WTC11 (cell line): ENCODE measurements around the gene ATPAF2.
A peak's percentile ranks its signal among the peaks of the same experiment; 100 is the strongest.

Experiments
- CBFB ChIP-seq: sonication (generic); formaldehyde crosslinking; IDR thresholded peaks from 2 replicates; pipeline ENCODE4 v1.8.1; 2022; ENCODE audit warnings: mild to moderate bottlenecking, low read depth, missing genetic modification reagents
- ESRRA ChIP-seq: sonication (generic); formaldehyde crosslinking; IDR thresholded peaks from 2 replicates; pipeline ENCODE4 v1.8.1; 2022; ENCODE audit warnings: mild to moderate bottlenecking, missing genetic modification reagents, borderline replicate concordance
- NFYB ChIP-seq: sonication (generic); formaldehyde crosslinking; conservative IDR thresholded peaks from 2 replicates; pipeline ENCODE4 v1.8.0; 2022; ENCODE audit warnings: low read depth, missing genetic modification reagents
- NR1H2 ChIP-seq: sonication (generic); formaldehyde crosslinking; IDR thresholded peaks from 2 replicates; pipeline ENCODE4 v1.9.0; 2021; ENCODE audit warnings: mild to moderate bottlenecking, moderate library complexity, missing genetic modification reagents
- TF ChIP-seq, protein P1 (sequence below): sonication (generic); formaldehyde crosslinking; conservative IDR thresholded peaks from 2 replicates; pipeline ENCODE4 v1.8.1; 2022; ENCODE audit warnings: mild to moderate bottlenecking, missing genetic modification reagents
- TF ChIP-seq, protein P2 (sequence below): sonication (generic); formaldehyde crosslinking; IDR thresholded peaks from 2 replicates; pipeline ENCODE4 v1.8.1; 2022; ENCODE audit warnings: low read depth, missing genetic modification reagents, borderline replicate concordance
- TF ChIP-seq, protein P3 (sequence below): fragments of 200-600 bp; IDR thresholded peaks from 2 replicates; pipeline ENCODE4 v1.8.0; 2022; ENCODE audit warnings: antibody characterized with exemption
- TF ChIP-seq, protein P4 (sequence below): sonication (generic); formaldehyde crosslinking; IDR thresholded peaks from 2 replicates; pipeline ENCODE4 v1.8.0; 2023; ENCODE audit warnings: missing genetic modification reagents
- TF ChIP-seq, protein P5 (sequence below): sonication (generic); formaldehyde crosslinking; IDR thresholded peaks from 2 replicates; pipeline ENCODE4 v1.8.1; 2023; ENCODE audit warnings: mild to moderate bottlenecking, missing genetic modification reagents
- TF ChIP-seq, protein P6 (sequence below): sonication (generic); formaldehyde crosslinking; IDR thresholded peaks from 2 replicates; pipeline ENCODE4 v1.8.0; 2023; ENCODE audit warnings: missing genetic modification reagents, mild to moderate bottlenecking, borderline replicate concordance
- TF ChIP-seq, protein P7 (sequence below): sonication (generic); formaldehyde crosslinking; IDR thresholded peaks from 2 replicates; pipeline ENCODE4 v1.8.1; 2023; ENCODE audit warnings: mild to moderate bottlenecking, moderate library complexity, missing genetic modification reagents
- TF ChIP-seq, protein P8 (sequence below): sonication (generic); formaldehyde crosslinking; IDR thresholded peaks from 2 replicates; pipeline ENCODE4 v1.8.0; 2022; ENCODE audit warnings: mild to moderate bottlenecking, missing genetic modification reagents
- TF ChIP-seq, protein P9 (sequence below): sonication (generic); formaldehyde crosslinking; IDR thresholded peaks from 2 replicates; pipeline ENCODE4 v1.8.1; 2023; ENCODE audit warnings: mild to moderate bottlenecking, missing genetic modification reagents, moderate library complexity

DNA sequence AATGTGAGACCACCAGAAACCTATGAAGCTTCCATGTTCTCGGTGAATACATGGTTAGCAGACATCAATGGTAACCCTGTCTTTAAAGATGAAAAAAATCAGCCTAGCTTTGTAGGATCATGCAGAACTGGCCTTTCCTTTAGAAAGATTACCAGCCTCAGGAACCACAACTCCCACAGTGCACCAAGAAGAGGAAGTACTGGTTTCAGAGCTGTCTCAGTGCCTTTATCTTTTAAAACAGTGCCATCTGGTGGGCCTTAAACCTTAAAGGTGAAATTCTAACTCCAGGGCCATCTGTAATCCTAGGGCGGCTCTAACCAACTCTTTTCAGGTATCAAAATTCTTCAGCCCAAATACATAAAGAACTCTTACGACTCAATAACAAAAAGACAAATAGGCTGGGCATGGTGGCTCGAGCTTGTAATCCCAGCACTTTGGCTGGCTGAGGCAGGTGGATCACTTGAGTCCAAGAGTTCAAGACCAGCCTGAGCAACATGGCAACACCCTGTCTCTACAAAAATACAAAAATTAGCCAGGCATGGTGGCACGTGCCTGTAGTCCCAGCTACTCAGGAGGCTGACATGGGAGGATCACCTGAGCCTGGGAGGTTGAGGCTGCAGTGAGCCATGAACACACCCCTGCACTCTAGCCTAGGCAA is 5.4 kb downstream of the ATPAF2 start:
- TF ChIP-seq, protein P1, sequence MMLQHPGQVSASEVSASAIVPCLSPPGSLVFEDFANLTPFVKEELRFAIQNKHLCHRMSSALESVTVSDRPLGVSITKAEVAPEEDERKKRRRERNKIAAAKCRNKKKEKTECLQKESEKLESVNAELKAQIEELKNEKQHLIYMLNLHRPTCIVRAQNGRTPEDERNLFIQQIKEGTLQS = no peak
- TF ChIP-seq, protein P2, sequence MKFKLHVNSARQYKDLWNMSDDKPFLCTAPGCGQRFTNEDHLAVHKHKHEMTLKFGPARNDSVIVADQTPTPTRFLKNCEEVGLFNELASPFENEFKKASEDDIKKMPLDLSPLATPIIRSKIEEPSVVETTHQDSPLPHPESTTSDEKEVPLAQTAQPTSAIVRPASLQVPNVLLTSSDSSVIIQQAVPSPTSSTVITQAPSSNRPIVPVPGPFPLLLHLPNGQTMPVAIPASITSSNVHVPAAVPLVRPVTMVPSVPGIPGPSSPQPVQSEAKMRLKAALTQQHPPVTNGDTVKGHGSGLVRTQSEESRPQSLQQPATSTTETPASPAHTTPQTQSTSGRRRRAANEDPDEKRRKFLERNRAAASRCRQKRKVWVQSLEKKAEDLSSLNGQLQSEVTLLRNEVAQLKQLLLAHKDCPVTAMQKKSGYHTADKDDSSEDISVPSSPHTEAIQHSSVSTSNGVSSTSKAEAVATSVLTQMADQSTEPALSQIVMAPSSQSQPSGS = no peak
- TF ChIP-seq NFYB (CRISPR knock-in tag) = no peak
- TF ChIP-seq, protein P3, sequence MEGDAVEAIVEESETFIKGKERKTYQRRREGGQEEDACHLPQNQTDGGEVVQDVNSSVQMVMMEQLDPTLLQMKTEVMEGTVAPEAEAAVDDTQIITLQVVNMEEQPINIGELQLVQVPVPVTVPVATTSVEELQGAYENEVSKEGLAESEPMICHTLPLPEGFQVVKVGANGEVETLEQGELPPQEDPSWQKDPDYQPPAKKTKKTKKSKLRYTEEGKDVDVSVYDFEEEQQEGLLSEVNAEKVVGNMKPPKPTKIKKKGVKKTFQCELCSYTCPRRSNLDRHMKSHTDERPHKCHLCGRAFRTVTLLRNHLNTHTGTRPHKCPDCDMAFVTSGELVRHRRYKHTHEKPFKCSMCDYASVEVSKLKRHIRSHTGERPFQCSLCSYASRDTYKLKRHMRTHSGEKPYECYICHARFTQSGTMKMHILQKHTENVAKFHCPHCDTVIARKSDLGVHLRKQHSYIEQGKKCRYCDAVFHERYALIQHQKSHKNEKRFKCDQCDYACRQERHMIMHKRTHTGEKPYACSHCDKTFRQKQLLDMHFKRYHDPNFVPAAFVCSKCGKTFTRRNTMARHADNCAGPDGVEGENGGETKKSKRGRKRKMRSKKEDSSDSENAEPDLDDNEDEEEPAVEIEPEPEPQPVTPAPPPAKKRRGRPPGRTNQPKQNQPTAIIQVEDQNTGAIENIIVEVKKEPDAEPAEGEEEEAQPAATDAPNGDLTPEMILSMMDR = peak; percentile 39; the same call in 1 of the 2 replicates
- TF ChIP-seq, protein P4, sequence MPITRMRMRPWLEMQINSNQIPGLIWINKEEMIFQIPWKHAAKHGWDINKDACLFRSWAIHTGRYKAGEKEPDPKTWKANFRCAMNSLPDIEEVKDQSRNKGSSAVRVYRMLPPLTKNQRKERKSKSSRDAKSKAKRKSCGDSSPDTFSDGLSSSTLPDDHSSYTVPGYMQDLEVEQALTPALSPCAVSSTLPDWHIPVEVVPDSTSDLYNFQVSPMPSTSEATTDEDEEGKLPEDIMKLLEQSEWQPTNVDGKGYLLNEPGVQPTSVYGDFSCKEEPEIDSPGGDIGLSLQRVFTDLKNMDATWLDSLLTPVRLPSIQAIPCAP (CRISPR knock-in tag) = no peak
- TF ChIP-seq, protein P5, sequence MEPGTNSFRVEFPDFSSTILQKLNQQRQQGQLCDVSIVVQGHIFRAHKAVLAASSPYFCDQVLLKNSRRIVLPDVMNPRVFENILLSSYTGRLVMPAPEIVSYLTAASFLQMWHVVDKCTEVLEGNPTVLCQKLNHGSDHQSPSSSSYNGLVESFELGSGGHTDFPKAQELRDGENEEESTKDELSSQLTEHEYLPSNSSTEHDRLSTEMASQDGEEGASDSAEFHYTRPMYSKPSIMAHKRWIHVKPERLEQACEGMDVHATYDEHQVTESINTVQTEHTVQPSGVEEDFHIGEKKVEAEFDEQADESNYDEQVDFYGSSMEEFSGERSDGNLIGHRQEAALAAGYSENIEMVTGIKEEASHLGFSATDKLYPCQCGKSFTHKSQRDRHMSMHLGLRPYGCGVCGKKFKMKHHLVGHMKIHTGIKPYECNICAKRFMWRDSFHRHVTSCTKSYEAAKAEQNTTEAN (CRISPR knock-in tag) = no peak
- TF ChIP-seq, protein P6, sequence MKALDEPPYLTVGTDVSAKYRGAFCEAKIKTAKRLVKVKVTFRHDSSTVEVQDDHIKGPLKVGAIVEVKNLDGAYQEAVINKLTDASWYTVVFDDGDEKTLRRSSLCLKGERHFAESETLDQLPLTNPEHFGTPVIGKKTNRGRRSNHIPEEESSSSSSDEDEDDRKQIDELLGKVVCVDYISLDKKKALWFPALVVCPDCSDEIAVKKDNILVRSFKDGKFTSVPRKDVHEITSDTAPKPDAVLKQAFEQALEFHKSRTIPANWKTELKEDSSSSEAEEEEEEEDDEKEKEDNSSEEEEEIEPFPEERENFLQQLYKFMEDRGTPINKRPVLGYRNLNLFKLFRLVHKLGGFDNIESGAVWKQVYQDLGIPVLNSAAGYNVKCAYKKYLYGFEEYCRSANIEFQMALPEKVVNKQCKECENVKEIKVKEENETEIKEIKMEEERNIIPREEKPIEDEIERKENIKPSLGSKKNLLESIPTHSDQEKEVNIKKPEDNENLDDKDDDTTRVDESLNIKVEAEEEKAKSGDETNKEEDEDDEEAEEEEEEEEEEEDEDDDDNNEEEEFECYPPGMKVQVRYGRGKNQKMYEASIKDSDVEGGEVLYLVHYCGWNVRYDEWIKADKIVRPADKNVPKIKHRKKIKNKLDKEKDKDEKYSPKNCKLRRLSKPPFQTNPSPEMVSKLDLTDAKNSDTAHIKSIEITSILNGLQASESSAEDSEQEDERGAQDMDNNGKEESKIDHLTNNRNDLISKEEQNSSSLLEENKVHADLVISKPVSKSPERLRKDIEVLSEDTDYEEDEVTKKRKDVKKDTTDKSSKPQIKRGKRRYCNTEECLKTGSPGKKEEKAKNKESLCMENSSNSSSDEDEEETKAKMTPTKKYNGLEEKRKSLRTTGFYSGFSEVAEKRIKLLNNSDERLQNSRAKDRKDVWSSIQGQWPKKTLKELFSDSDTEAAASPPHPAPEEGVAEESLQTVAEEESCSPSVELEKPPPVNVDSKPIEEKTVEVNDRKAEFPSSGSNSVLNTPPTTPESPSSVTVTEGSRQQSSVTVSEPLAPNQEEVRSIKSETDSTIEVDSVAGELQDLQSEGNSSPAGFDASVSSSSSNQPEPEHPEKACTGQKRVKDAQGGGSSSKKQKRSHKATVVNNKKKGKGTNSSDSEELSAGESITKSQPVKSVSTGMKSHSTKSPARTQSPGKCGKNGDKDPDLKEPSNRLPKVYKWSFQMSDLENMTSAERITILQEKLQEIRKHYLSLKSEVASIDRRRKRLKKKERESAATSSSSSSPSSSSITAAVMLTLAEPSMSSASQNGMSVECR (CRISPR knock-in tag) = no peak
- TF ChIP-seq NR1H2 (CRISPR knock-in tag) = no peak
- TF ChIP-seq, protein P7, sequence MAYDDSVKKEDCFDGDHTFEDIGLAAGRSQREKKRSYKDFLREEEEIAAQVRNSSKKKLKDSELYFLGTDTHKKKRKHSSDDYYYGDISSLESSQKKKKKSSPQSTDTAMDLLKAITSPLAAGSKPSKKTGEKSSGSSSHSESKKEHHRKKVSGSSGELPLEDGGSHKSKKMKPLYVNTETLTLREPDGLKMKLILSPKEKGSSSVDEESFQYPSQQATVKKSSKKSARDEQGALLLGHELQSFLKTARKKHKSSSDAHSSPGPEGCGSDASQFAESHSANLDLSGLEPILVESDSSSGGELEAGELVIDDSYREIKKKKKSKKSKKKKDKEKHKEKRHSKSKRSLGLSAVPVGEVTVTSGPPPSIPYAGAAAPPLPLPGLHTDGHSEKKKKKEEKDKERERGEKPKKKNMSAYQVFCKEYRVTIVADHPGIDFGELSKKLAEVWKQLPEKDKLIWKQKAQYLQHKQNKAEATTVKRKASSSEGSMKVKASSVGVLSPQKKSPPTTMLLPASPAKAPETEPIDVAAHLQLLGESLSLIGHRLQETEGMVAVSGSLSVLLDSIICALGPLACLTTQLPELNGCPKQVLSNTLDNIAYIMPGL = no peak
- TF ChIP-seq, protein P8, sequence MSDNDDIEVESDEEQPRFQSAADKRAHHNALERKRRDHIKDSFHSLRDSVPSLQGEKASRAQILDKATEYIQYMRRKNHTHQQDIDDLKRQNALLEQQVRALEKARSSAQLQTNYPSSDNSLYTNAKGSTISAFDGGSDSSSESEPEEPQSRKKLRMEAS = no peak
- no peak for TF ChIP-seq ESRRA (CRISPR knock-in tag)
- TF ChIP-seq, protein P9, sequence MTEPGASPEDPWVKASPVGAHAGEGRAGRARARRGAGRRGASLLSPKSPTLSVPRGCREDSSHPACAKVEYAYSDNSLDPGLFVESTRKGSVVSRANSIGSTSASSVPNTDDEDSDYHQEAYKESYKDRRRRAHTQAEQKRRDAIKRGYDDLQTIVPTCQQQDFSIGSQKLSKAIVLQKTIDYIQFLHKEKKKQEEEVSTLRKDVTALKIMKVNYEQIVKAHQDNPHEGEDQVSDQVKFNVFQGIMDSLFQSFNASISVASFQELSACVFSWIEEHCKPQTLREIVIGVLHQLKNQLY = no peak
- no peak for TF ChIP-seq CBFB (CRISPR knock-in tag)
